Esophagus squamous epithelium (tissue), 4 donors: ENCODE results near the gene EVA1A.

Source experiments
- CTCF ChIP-seq, 6 experiments: fragments of 450-650 bp in 4 of 6; fragments of 200-600 bp in 2 of 6; sonication (generic) in 2 of 6; IDR thresholded peaks; one replicate each; pipeline ENCODE4 v1.5.1; 2016 to 2019; ENCODE audit warnings: antibody characterized with exemption in 6 of 6, mild to moderate bottlenecking in 4 of 6, moderate library complexity in 4 of 6
- POLR2A ChIP-seq, 4 donors: fragments of 450-650 bp; IDR thresholded peaks; one replicate each; pipeline ENCODE4 v1.6.1; 2017; ENCODE audit warnings: antibody characterized with exemption in 4 of 4, mild to moderate bottlenecking in 4 of 4, moderate library complexity in 3 of 4

- TF ChIP-seq POLR2A (IDR thresholded peaks at IDR 0.05) = no peak
- no peak for TF ChIP-seq CTCF (IDR thresholded peaks at IDR 0.05)
Observed at GRCh38 chr2:75513616-75514170, 47.0 kb downstream of the EVA1A start.
